Trophoblast cell (in vitro differentiated cells and primary cell): ENCODE data around the gene FGR.

Source experiments
- DNase-seq, 2 donors: peaks; one replicate each; pipeline ENCODE4 v3.0.0-alpha.2; 2016
- H2AFZ ChIP-seq: 2 replicates; pipeline ENCODE4 v1.6.1; 2013; ENCODE audit warnings: low read length, moderate library complexity, mild to moderate bottlenecking; ENCODE audit not compliant: insufficient read depth, poor library complexity
- H2AK5ac ChIP-seq: 2 replicates; pipeline ENCODE4 v1.6.1; 2013; ENCODE audit warnings: mild to moderate bottlenecking, low read length
- H2BK120ac ChIP-seq: 2 replicates; pipeline ENCODE4 v1.6.1; 2013; ENCODE audit warnings: low read length, mild to moderate bottlenecking, moderate library complexity; ENCODE audit not compliant: insufficient read depth, poor library complexity
- H2BK12ac ChIP-seq: 2 replicates; pipeline ENCODE4 v1.6.1; 2013; ENCODE audit warnings: mild to moderate bottlenecking, low read length, moderate library complexity
- H2BK5ac ChIP-seq: 2 replicates; pipeline ENCODE4 v1.6.1; 2013; ENCODE audit warnings: low read length, low read depth, moderate library complexity, mild to moderate bottlenecking; ENCODE audit not compliant: poor library complexity
- H3K14ac ChIP-seq: 2 replicates; pipeline ENCODE4 v1.6.1; 2013; ENCODE audit warnings: mild to moderate bottlenecking, low read length
- H3K18ac ChIP-seq: 2 replicates; pipeline ENCODE4 v1.6.1; 2013; ENCODE audit warnings: mild to moderate bottlenecking, low read length
- H3K23ac ChIP-seq: 2 replicates; pipeline ENCODE4 v1.6.1; 2013; ENCODE audit warnings: low read length
- H3K27ac ChIP-seq: 2 replicates; pipeline ENCODE4 v1.5.1; 2013; ENCODE audit warnings: low read depth, mild to moderate bottlenecking, inconsistent platforms, low read length, moderate library complexity
- H3K27me3 ChIP-seq: 2 replicates; pipeline ENCODE4 v1.6.1; 2013; ENCODE audit warnings: inconsistent platforms, mild to moderate bottlenecking, low read length, moderate library complexity; ENCODE audit not compliant: insufficient read depth
- H3K36me3 ChIP-seq, 2 experiments: 1 replicate in 1 of 2; 2 replicates in 1 of 2; pipeline ENCODE4 v1.6.1; 2013; ENCODE audit warnings: low read length in 2 of 2, mild to moderate bottlenecking in 2 of 2, moderate library complexity in 1 of 2; ENCODE audit not compliant: insufficient read depth in 2 of 2, control insufficient read depth in 1 of 2
- H3K4ac ChIP-seq: 2 replicates; pipeline ENCODE4 v1.6.1; 2013; ENCODE audit warnings: low read depth, mild to moderate bottlenecking, low read length, moderate library complexity
- H3K4me1 ChIP-seq, 2 experiments: 1 replicate in 1 of 2; 2 replicates in 1 of 2; pipeline ENCODE4 v1.6.1; 2013; ENCODE audit warnings: low read length in 2 of 2, mild to moderate bottlenecking in 2 of 2, moderate library complexity in 1 of 2; ENCODE audit not compliant: insufficient read depth in 2 of 2, control insufficient read depth in 1 of 2
- H3K4me2 ChIP-seq: 2 replicates; pipeline ENCODE4 v1.6.1; 2013; ENCODE audit warnings: inconsistent platforms, mild to moderate bottlenecking, low read length, moderate library complexity
- H3K4me3 ChIP-seq: 2 replicates; pipeline ENCODE4 v1.5.1; 2013; ENCODE audit warnings: mild to moderate bottlenecking, low read depth, low read length, inconsistent platforms
- H3K79me1 ChIP-seq: one replicate; pipeline ENCODE4 v1.6.1; 2013; ENCODE audit warnings: low read length
- H3K79me2 ChIP-seq: 2 replicates; pipeline ENCODE4 v1.6.1; 2013; ENCODE audit warnings: low read length, mild to moderate bottlenecking; ENCODE audit not compliant: control insufficient read depth, insufficient read depth, poor library complexity
- H3K9ac ChIP-seq: 2 replicates; pipeline ENCODE4 v1.6.1; 2013; ENCODE audit warnings: mild to moderate bottlenecking, low read length
- H3K9me3 ChIP-seq: 2 replicates; pipeline ENCODE4 v1.6.1; 2013; ENCODE audit warnings: low read depth, mild to moderate bottlenecking, control low read depth, inconsistent platforms, low read length; ENCODE audit not compliant: insufficient read depth
- H4K12ac ChIP-seq: 2 replicates; pipeline ENCODE4 v1.6.1; 2013; ENCODE audit warnings: low read depth, mild to moderate bottlenecking, low read length, moderate library complexity
- H4K8ac ChIP-seq: 2 replicates; pipeline ENCODE4 v1.6.1; 2013; ENCODE audit warnings: low read depth, mild to moderate bottlenecking, low read length, moderate library complexity
- H4K91ac ChIP-seq: one replicate; pipeline ENCODE4 v1.6.1; 2013; ENCODE audit warnings: low read depth, mild to moderate bottlenecking, low read length, moderate library complexity
- WGBS: extraction: QIAGEN DNeasy Blood & Tissue Kit; methylation state at CpG from one replicate; pipeline ENCODE4 v1.1.7; 2013; ENCODE audit warnings: missing lambda C conversion rate; ENCODE audit not compliant: insufficient read length, insufficient coverage; ENCODE audit errors: extremely low coverage; 5-methylcytosine and 5-hydroxymethylcytosine counted together

Gene FGR

GRCh38 chr1:27572679-27573426, 62.1 kb downstream of the FGR start:
- peaks cover 73% of the 10 kb centered on the region for H3K79me1 ChIP-seq
- peak overlapping the region; percentile 99 for H3K27ac ChIP-seq
- WGBS = no CpG with 5 or more reads among the region's 14 CpGs
- no peak for DNase-seq
- H3K23ac ChIP-seq = no peak overlapping the region
- peak overlapping the region; percentile 28 for H3K9ac ChIP-seq
- no peak overlapping the region for H2AFZ ChIP-seq
- peak overlapping the region; percentile 74 for H3K4me2 ChIP-seq
- peak overlapping the region; percentile 80 for H3K4ac ChIP-seq
- peaks cover 70 to 78% of the 10 kb centered on the region in 2 experiments for H3K4me1 ChIP-seq
- H4K91ac ChIP-seq = peak overlapping the region; percentile 100
- no peaks in the 10 kb centered on the region for H3K9me3 ChIP-seq
- H3K79me2 ChIP-seq = peaks cover 35% of the 10 kb centered on the region
- H2BK5ac ChIP-seq = peak overlapping the region; percentile 99
- H3K27me3 ChIP-seq = no peaks in the 10 kb centered on the region
- H3K4me3 ChIP-seq = no peak overlapping the region
- H3K18ac ChIP-seq = peak overlapping the region; percentile 75
- H3K36me3 ChIP-seq = peaks cover 3 to 4% of the 10 kb centered on the region in 2 experiments
- peak overlapping the region; percentile 12 for H2AK5ac ChIP-seq
- H2BK12ac ChIP-seq = peak overlapping the region; percentile 37
- no peak overlapping the region for H4K12ac ChIP-seq
- peak overlapping the region; percentile 95 for H2BK120ac ChIP-seq
- peak overlapping the region; percentile 64 for H3K14ac ChIP-seq
- peak overlapping the region; percentile 55 for H4K8ac ChIP-seq

DNA sequence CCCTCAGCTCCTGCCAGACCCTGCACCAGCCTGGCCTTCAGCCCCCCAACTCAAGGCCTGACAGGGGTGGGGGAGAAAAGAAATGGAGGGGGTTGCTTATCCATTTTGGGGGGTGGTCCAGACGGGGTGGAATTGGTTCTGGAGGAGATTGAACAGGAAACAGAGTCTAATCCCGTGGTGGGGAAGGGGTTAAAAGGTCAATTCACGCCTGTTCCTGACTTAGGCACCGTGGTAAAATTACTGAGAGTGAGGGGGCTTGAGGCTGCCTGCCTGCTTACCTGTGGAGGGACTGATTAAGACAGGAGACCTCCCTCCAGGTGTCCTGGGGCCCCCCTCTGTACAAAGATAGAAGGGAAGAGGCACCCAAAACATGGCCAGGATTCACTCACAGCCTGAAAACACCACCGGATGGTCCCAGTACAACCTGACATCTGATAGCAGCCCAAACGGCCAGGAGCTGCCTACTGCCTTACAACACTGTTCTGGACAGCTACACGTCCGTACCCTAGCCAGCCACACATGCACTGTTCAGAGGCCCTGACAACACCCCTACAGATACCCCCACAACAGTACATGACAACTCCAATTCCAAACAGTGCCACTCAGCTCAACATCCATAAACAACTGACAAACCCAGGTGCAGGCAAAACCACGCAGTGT, 62.8 kb downstream of the FGR start:
- H3K9me3 ChIP-seq = no peaks in the 10 kb centered on the region
- H2BK12ac ChIP-seq = peak overlapping the region; percentile 76
- H3K4me3 ChIP-seq = peak overlapping the region; percentile 8
- H2BK5ac ChIP-seq = peak overlapping the region; percentile 99
- H3K79me2 ChIP-seq = peaks cover 37% of the 10 kb centered on the region
- peaks cover 5 to 7% of the 10 kb centered on the region in 2 experiments for H3K36me3 ChIP-seq
- H3K14ac ChIP-seq = peak overlapping the region; percentile 84
- no CpG with 5 or more reads among the region's 9 CpGs for WGBS
- peak overlapping the region; percentile 69 for H2AK5ac ChIP-seq
- H3K23ac ChIP-seq = peak overlapping the region; percentile 14
- peak overlapping the region; percentile 100 for H4K91ac ChIP-seq
- H2AFZ ChIP-seq = peak overlapping the region; percentile 24
- H3K4me1 ChIP-seq = peaks cover 76 to 80% of the 10 kb centered on the region in 2 experiments
- no peak for DNase-seq
- peak overlapping the region; percentile 99 for H3K27ac ChIP-seq
- peak overlapping the region; percentile 75 for H3K18ac ChIP-seq
- peak overlapping the region; percentile 64 for H4K8ac ChIP-seq
- peak overlapping the region; percentile 95 for H2BK120ac ChIP-seq
- H3K79me1 ChIP-seq = peaks cover 80% of the 10 kb centered on the region
- peak overlapping the region; percentile 45 for H4K12ac ChIP-seq
- H3K4me2 ChIP-seq = peak overlapping the region; percentile 74
- H3K9ac ChIP-seq = peak overlapping the region; percentile 28
- peak overlapping the region; percentile 80 for H3K4ac ChIP-seq
- no peaks in the 10 kb centered on the region for H3K27me3 ChIP-seq

GRCh38 chr1:27571439-27572018, 63.5 kb downstream of the FGR start:
- peaks cover 42% of the 10 kb centered on the region for H3K79me2 ChIP-seq
- H4K8ac ChIP-seq = peak overlapping the region; percentile 80
- H3K14ac ChIP-seq = peak overlapping the region; percentile 92
- peak overlapping the region; percentile 74 for H3K4me2 ChIP-seq
- H3K9ac ChIP-seq = no peak overlapping the region
- peak overlapping the region; percentile 100 for H4K91ac ChIP-seq
- peak overlapping the region; percentile 99 for H2BK5ac ChIP-seq
- peak overlapping the region; percentile 8 for H3K4me3 ChIP-seq
- H3K79me1 ChIP-seq = peaks cover 86% of the 10 kb centered on the region
- no peaks in the 10 kb centered on the region for H3K9me3 ChIP-seq
- H3K27ac ChIP-seq = peak overlapping the region; percentile 99
- H2AK5ac ChIP-seq = peak overlapping the region; percentile 69
- peaks cover 5 to 7% of the 10 kb centered on the region in 2 experiments for H3K36me3 ChIP-seq
- H3K4ac ChIP-seq = peak overlapping the region; percentile 80
- DNase-seq = no peak
- H2BK120ac ChIP-seq = peak overlapping the region; percentile 96
- whole genome bisulfite sequencing = no CpG with 5 or more reads among the region's 18 CpGs
- no peaks in the 10 kb centered on the region for H3K27me3 ChIP-seq
- peak overlapping the region; percentile 45 for H4K12ac ChIP-seq
- H3K4me1 ChIP-seq = peaks cover 76 to 80% of the 10 kb centered on the region in 2 experiments
- H3K18ac ChIP-seq = peak overlapping the region; percentile 74
- no peak overlapping the region for H3K23ac ChIP-seq
- H2AFZ ChIP-seq = peak overlapping the region; percentile 24
- peak overlapping the region; percentile 76 for H2BK12ac ChIP-seq

GRCh38 chr1:27570784-27571183, 64.2 kb downstream of the FGR start:
- WGBS = no CpG with 5 or more reads among the region's 3 CpGs

More at GRCh38 chr1:27570784-27571183, 64.2 kb downstream of the FGR start:
- H3K4me3 ChIP-seq = no peak overlapping the region
- peaks cover 89% of the 10 kb centered on the region for H3K79me1 ChIP-seq
- no peak overlapping the region for H3K23ac ChIP-seq
- peak overlapping the region; percentile 91 for H3K4ac ChIP-seq
- peak overlapping the region; percentile 93 for H3K18ac ChIP-seq
- peak overlapping the region; percentile 74 for H3K4me2 ChIP-seq
- peaks cover 45% of the 10 kb centered on the region for H3K79me2 ChIP-seq
- peak overlapping the region; percentile 72 for H2AFZ ChIP-seq
- H3K9ac ChIP-seq = peak overlapping the region; percentile 69
- peak overlapping the region; percentile 99 for H3K27ac ChIP-seq
- peak overlapping the region; percentile 100 for H4K91ac ChIP-seq
- peak overlapping the region; percentile 99 for H2BK120ac ChIP-seq
- H4K8ac ChIP-seq = peak overlapping the region; percentile 89
- H3K9me3 ChIP-seq = no peaks in the 10 kb centered on the region
- peak overlapping the region; percentile 93 for H3K14ac ChIP-seq
- H3K36me3 ChIP-seq = peaks cover 5 to 8% of the 10 kb centered on the region in 2 experiments
- no peaks in the 10 kb centered on the region for H3K27me3 ChIP-seq
- peaks cover 77 to 83% of the 10 kb centered on the region in 2 experiments for H3K4me1 ChIP-seq
- H2AK5ac ChIP-seq = peak overlapping the region; percentile 90
- H4K12ac ChIP-seq = peak overlapping the region; percentile 61
- peak overlapping the region; percentile 95 for H2BK12ac ChIP-seq
- peak overlapping the region; percentile 99 for H2BK5ac ChIP-seq
- DNase-seq = no peak
